H1 (cell line): ENCODE results near the gene SV2C. TPM values are rescaled to one million over a fixed set of nuclear protein-coding genes. Genes with fewer than 3 reads are reported as not detected.

ENCODE experiments used
- CTCF ChIA-PET: fragments of 300-600 bp; sonication (Branson Sonifier 250); formaldehyde crosslinking; loops from one replicate; lab custom pipeline; 2021; ENCODE audit not compliant: partially characterized antibody; lab: Charles Lee
- POLR2A ChIA-PET: fragments of 300-600 bp; sonication (Branson Sonifier 250); formaldehyde crosslinking; loops from one replicate; lab custom pipeline; 2021; ENCODE audit warnings: inconsistent platforms; ENCODE audit not compliant: partially characterized antibody; lab: Charles Lee
- DNase-seq, 2 experiments: peaks; one replicate each; pipeline versions ENCODE4 v3.0.0 to v3.0.0-alpha.2; 2010 to 2022; ENCODE audit warnings: low spot score in 2 of 2, low read depth in 1 of 2, mixed read lengths in 1 of 2
- FAIRE-seq: peaks from 2 replicates; lab custom pipeline; 2011; peaks lifted over from hg19 to GRCh38; lab: Jason Lieb, UNC
- H2AFZ ChIP-seq: 2 replicates; pipeline ENCODE4 v1.8.1; 2012; ENCODE audit warnings: low read length, inconsistent platforms
- H2AK5ac ChIP-seq: 2 replicates; pipeline ENCODE4 v1.6.1; 2013; ENCODE audit warnings: low read depth, low read length
- H2BK120ac ChIP-seq: replicated peaks from 2 replicates; pipeline ENCODE3; 2013; ENCODE audit warnings: low read depth, low read length, inconsistent platforms
- H2BK12ac ChIP-seq: 2 replicates; pipeline ENCODE4 v1.6.1; 2013; ENCODE audit warnings: low read depth, low read length
- H2BK15ac ChIP-seq: 2 replicates; pipeline ENCODE4 v1.6.1; 2013; ENCODE audit warnings: low read length
- H2BK20ac ChIP-seq: 2 replicates; pipeline ENCODE4 v1.6.1; 2013; ENCODE audit warnings: low read length
- H2BK5ac ChIP-seq: 2 replicates; pipeline ENCODE4 v1.6.1; 2013; ENCODE audit warnings: low read depth, low read length
- H3K14ac ChIP-seq: 2 replicates; pipeline ENCODE4 v1.6.1; 2013; ENCODE audit warnings: inconsistent platforms; ENCODE audit not compliant: insufficient read length
- H3K18ac ChIP-seq: 2 replicates; pipeline ENCODE4 v1.6.1; 2013; ENCODE audit warnings: low read length; ENCODE audit errors: extremely low read depth
- H3K23ac ChIP-seq: 2 replicates; pipeline ENCODE4 v1.6.1; 2013; ENCODE audit warnings: inconsistent platforms; ENCODE audit not compliant: insufficient read length
- H3K23me2 ChIP-seq: 2 replicates; pipeline ENCODE4 v1.6.1; 2013; ENCODE audit warnings: low read depth, low read length
- H3K27ac ChIP-seq: 2 replicates; pipeline ENCODE4 v1.6.1; 2011; ENCODE audit warnings: low read depth, low read length, inconsistent platforms
- H3K27me3 ChIP-seq, 4 experiments: replicated peaks in 1 of 4; 1 replicate in 1 of 4; 2 replicates in 3 of 4; pipeline versions ENCODE4 v1.6.1 to v1.8.1; 2011 to 2013; ENCODE audit warnings: low read length in 3 of 4, mild to moderate bottlenecking in 3 of 4, inconsistent platforms in 2 of 4, mixed read lengths in 2 of 4, moderate library complexity in 1 of 4; ENCODE audit not compliant: control insufficient read depth in 3 of 4, insufficient read depth in 3 of 4; ENCODE audit errors: extremely low read depth in 1 of 4
- H3K36me3 ChIP-seq, 4 experiments: 2 replicates each; pipeline versions ENCODE4 v1.6.1 to v1.8.1; 2011 to 2013; ENCODE audit warnings: mild to moderate bottlenecking in 4 of 4, low read length in 3 of 4, moderate library complexity in 2 of 4, control low read depth in 1 of 4, inconsistent platforms in 1 of 4; ENCODE audit not compliant: insufficient read depth in 4 of 4, control insufficient read depth in 2 of 4
- H3K4ac ChIP-seq: replicated peaks from 2 replicates; pipeline ENCODE3; 2013; ENCODE audit warnings: low read length, low read depth, mixed read lengths, inconsistent platforms; ENCODE audit not compliant: insufficient read length
- H3K4me1 ChIP-seq, 4 experiments: replicated peaks in 1 of 4; 1 replicate in 1 of 4; 2 replicates in 3 of 4; pipeline versions ENCODE4 v1.6.1 to v1.8.1; 2011 to 2013; ENCODE audit warnings: low read length in 3 of 4, inconsistent platforms in 2 of 4, mixed read lengths in 1 of 4; ENCODE audit not compliant: insufficient read depth in 4 of 4, control insufficient read depth in 3 of 4
- H3K4me2 ChIP-seq, 2 experiments: 2 replicates each; pipeline versions ENCODE4 v1.6.1 to v1.8.1; 2011 to 2013; ENCODE audit warnings: low read depth in 2 of 2, low read length in 2 of 2, control low read depth in 1 of 2, inconsistent platforms in 1 of 2, mild to moderate bottlenecking in 1 of 2; ENCODE audit not compliant: insufficient read depth in 1 of 2
- H3K4me3 ChIP-seq, 4 experiments: fragments of 200-600, 300-600 bp in 1 of 4; sonication (generic), shearing (Covaris generic), sonication (Bioruptor Twin) in 1 of 4; 2 replicates each; pipeline versions ENCODE4 v1.5.1 to v1.8.1; 2011 to 2016; ENCODE audit warnings: low read length in 4 of 4, low read depth in 3 of 4, control low read depth in 2 of 4, inconsistent platforms in 2 of 4, mild to moderate bottlenecking in 2 of 4, mixed read lengths in 1 of 4, moderate library complexity in 1 of 4; ENCODE audit not compliant: insufficient read depth in 2 of 4; ENCODE audit errors: extremely low read depth in 1 of 4
- H3K56ac ChIP-seq: replicated peaks from 2 replicates; pipeline ENCODE3; 2013; ENCODE audit warnings: low read depth, mild to moderate bottlenecking, mixed read lengths, low read length, inconsistent platforms; ENCODE audit not compliant: insufficient read length
- H3K79me1 ChIP-seq: 2 replicates; pipeline ENCODE4 v1.6.1; 2013; ENCODE audit warnings: low read depth, low read length, control low read depth
- H3K79me2 ChIP-seq, 2 experiments: 2 replicates each; pipeline versions ENCODE4 v1.6.1 to v1.8.1; 2012 to 2013; ENCODE audit warnings: low read length in 2 of 2, mild to moderate bottlenecking in 2 of 2, inconsistent platforms in 1 of 2; ENCODE audit not compliant: insufficient read depth in 2 of 2, control insufficient read depth in 1 of 2
- H3K9ac ChIP-seq, 4 experiments: replicated peaks in 1 of 4; 1 replicate in 1 of 4; 2 replicates in 3 of 4; pipeline versions ENCODE4 v1.6.1 to v1.8.1; 2011 to 2013; ENCODE audit warnings: low read depth in 3 of 4, low read length in 3 of 4, control low read depth in 2 of 4, mild to moderate bottlenecking in 2 of 4, moderate library complexity in 2 of 4, inconsistent platforms in 1 of 4; ENCODE audit errors: extremely low read depth in 1 of 4
- H3K9me3 ChIP-seq, 2 experiments: 2 replicates each; pipeline versions ENCODE4 v1.6.1 to v1.8.1; 2012 to 2013; ENCODE audit warnings: mild to moderate bottlenecking in 2 of 2, moderate library complexity in 2 of 2, control low read depth in 1 of 2, inconsistent platforms in 1 of 2, low read depth in 1 of 2, low read length in 1 of 2, mixed read lengths in 1 of 2; ENCODE audit not compliant: insufficient read depth in 2 of 2
- H4K20me1 ChIP-seq, 2 experiments: replicated peaks in 1 of 2; 2 replicates each; pipeline versions ENCODE3 to v1.8.1; 2011 to 2013; ENCODE audit warnings: inconsistent platforms in 2 of 2, low read length in 2 of 2, mild to moderate bottlenecking in 1 of 2; ENCODE audit not compliant: insufficient read depth in 2 of 2, control insufficient read depth in 1 of 2
- H4K5ac ChIP-seq: 2 replicates; pipeline ENCODE4 v1.6.1; 2013; ENCODE audit warnings: low read length, low read depth, mixed read lengths, inconsistent platforms; ENCODE audit not compliant: insufficient read length
- H4K8ac ChIP-seq: 2 replicates; pipeline ENCODE4 v1.8.0; 2013; ENCODE audit warnings: mild to moderate bottlenecking, moderate library complexity, low read length, inconsistent platforms; ENCODE audit not compliant: insufficient read depth; ENCODE audit errors: extremely low read depth
- H4K91ac ChIP-seq: replicated peaks from 2 replicates; pipeline ENCODE3; 2013; ENCODE audit warnings: low read length, mixed read lengths, inconsistent platforms; ENCODE audit not compliant: insufficient read length
- CBX8 ChIP-seq: fragments of 300-800, 300-1000 bp; sonication (generic); IDR thresholded peaks from 2 replicates; pipeline ENCODE4 v1.7.1; 2016; ENCODE audit warnings: low read depth, low read length, borderline replicate concordance
- EZH2 ChIP-seq: fragments of 200-600 bp; sonication (generic); IDR thresholded peaks from 2 replicates; pipeline ENCODE4 v1.7.1; 2012; ENCODE audit warnings: low read depth, mild to moderate bottlenecking, moderate library complexity, low read length, inconsistent platforms; ENCODE audit not compliant: severe bottlenecking
- FOSL1 ChIP-seq: IDR thresholded peaks from 2 replicates; pipeline ENCODE4 v1.6.1; 2011; ENCODE audit warnings: mild to moderate bottlenecking, low read depth, low read length, moderate library complexity; ENCODE audit not compliant: insufficient read depth
- POU5F1 ChIP-seq: IDR thresholded peaks from 2 replicates; pipeline ENCODE4 v1.6.1; 2011; ENCODE audit warnings: low read depth, mild to moderate bottlenecking, low read length, moderate library complexity
- RNF2 ChIP-seq: fragments of 200-900, 300-1000 bp; sonication (generic); IDR thresholded peaks from 2 replicates; pipeline ENCODE4 v1.7.1; 2016; ENCODE audit warnings: borderline replicate concordance, low read depth, mild to moderate bottlenecking, antibody characterized with exemption, low read length; ENCODE audit not compliant: poor library complexity, severe bottlenecking; ENCODE audit errors: missing control alignments
- SAP30 ChIP-seq: fragments of 300-600 bp; sonication (generic); IDR thresholded peaks from 2 replicates; pipeline ENCODE4 v1.7.1; 2012; ENCODE audit warnings: low read length, moderate library complexity, mild to moderate bottlenecking, inconsistent platforms; ENCODE audit not compliant: insufficient read depth, insufficient replicate concordance
- SIX5 ChIP-seq: IDR thresholded peaks from 2 replicates; pipeline ENCODE4 v1.6.1; 2011; ENCODE audit warnings: mild to moderate bottlenecking, low read depth, low read length
- SP1 ChIP-seq: IDR thresholded peaks from 2 replicates; pipeline ENCODE4 v1.6.1; 2011; ENCODE audit warnings: low read depth, low read length
- YY1 ChIP-seq: IDR thresholded peaks from 2 replicates; pipeline ENCODE4 v1.6.1; 2011; ENCODE audit warnings: low read depth, mild to moderate bottlenecking, low read length
- WGBS, 2 experiments: shearing (Covaris generic) in 1 of 2; methylation state at CpG; one replicate each; pipeline versions ENCODE4 v1.1.6 to v1.1.7; 2013 to 2015; ENCODE audit warnings: low lambda C conversion rate in 2 of 2, mixed read lengths in 2 of 2, inconsistent platforms in 1 of 2, low coverage in 1 of 2, missing lambda C conversion rate in 1 of 2; ENCODE audit not compliant: insufficient replicate concordance in 2 of 2, insufficient coverage in 1 of 2, insufficient read length in 1 of 2; ENCODE audit errors: extremely low coverage in 1 of 2, missing lambda C conversion rate in 1 of 2; 5-methylcytosine and 5-hydroxymethylcytosine counted together
- polyA plus RNA-seq, 7 experiments: library from polyadenylated mRNA; depleted of rRNA in 3 of 7; stranded (reverse) in 5 of 7; unstranded in 2 of 7; fragments of >200 nt in 5 of 7; fragments of 200-250 nt in 2 of 7; gene quantifications; 1 replicate in 5 of 7; 2 replicates in 1 of 7; 4 replicates in 1 of 7; pipeline versions ENCODE4 v1.2.1 to v1.2.3, GENCODE V29; 2011 to 2013; ENCODE audit warnings: missing spikeins in 2 of 7, mixed read lengths in 2 of 7
- total RNA-seq: library from RNA; stranded (reverse); fragmentation: NEBNext Ultra II Directional; extraction: Animal tissue kit (Norgen Biotek cat#: 25700); gene quantifications from 2 replicates; pipeline ENCODE4 v1.2.1, GENCODE V29; 2021

SV2C gene
- total and polyA plus RNA-seq, 2 of the 8 experiments (the other 6 are each of a cell fraction or from before 2014, with no cell fraction given) = 0.08 to 0.24 TPM

DNA sequence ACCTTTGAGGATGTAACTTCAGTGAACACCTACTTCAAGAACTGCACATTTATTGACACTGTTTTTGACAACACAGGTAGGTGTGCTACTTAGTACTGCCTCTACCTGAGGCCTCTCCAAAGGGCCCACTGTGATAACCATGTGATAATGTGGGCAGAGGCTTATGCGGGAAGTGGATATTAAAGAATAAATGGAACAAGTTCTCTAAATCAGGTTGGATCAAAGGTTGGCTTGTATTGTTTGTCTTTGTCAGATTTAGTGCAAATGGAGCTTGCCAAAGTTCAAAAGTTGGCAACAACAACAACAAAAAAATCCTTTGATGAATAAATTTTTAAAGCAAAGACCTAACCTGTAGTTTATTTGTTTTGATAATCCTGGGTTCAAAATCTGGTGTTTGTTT, 215.7 kb downstream of the SV2C start:
- TF ChIP-seq EZH2 (no peak), CBX8 (no peak), FOSL1 (no peak), SAP30 (no peak), POU5F1 (no peak), RNF2 (no peak), SIX5 (no peak), SP1 (no peak), YY1 (no peak)
- Histone ChIP-seq H3K56ac (no peak overlapping the region), H3K4me3 (no peak overlapping the region), H3K79me1 (no peaks in the 10 kb centered on the region), H4K91ac (no peak overlapping the region), H3K4me1 (peaks cover 0 to 5% (median 0%) of the 10 kb centered on the region in 4 experiments; a peak in 3 of 7 replicates), H4K8ac (no peak overlapping the region), H3K4ac (no peak overlapping the region), H3K79me2 (no peaks in the 10 kb centered on the region), H3K27me3 (no peaks in the 10 kb centered on the region), H3K14ac (no peak overlapping the region), H3K23me2 (no peaks in the 10 kb centered on the region), H2AFZ (no peak overlapping the region), H3K4me2 (no peak overlapping the region), H3K23ac (no peak overlapping the region), H2BK120ac (no peak overlapping the region), H3K27ac (no peak overlapping the region), H3K36me3 (no peaks in the 10 kb centered on the region), H2BK15ac (no peak overlapping the region), H2BK20ac (no peak overlapping the region), H2BK12ac (no peak overlapping the region), H4K20me1 (no peaks in the 10 kb centered on the region), H4K5ac (no peak overlapping the region), H3K18ac (no peak overlapping the region), H3K9me3 (no peaks in the 10 kb centered on the region), H2BK5ac (no peak overlapping the region), H3K9ac (no peak overlapping the region), H2AK5ac (no peak overlapping the region)
- FAIRE-seq (no peak), DNase-seq (no peak)
- 86% methylated on average over 1 of the region's 1 CpG; no CpG with 5 or more reads in 1 of the 2 experiments for WGBS, 2 experiments
- POLR2A ChIA-PET = no interaction called here
- CTCF ChIA-PET = interaction anchor here (3.6 kb wide), 1 partner anchor 11 kb away, joined by 16 read pairs; no protein-coding TSS in a partner anchor
